GM12873 (cell line): ENCODE measurements around the gene ASXL3.

Source experiments
- CTCF ChIP-seq: IDR thresholded peaks from 2 replicates; pipeline ENCODE4 v1.5.1; 2012; ENCODE audit warnings: low read depth, mild to moderate bottlenecking, moderate library complexity, low read length, control low read depth; ENCODE audit not compliant: insufficient read depth; ENCODE audit errors: missing control alignments

Gene ASXL3

DNA sequence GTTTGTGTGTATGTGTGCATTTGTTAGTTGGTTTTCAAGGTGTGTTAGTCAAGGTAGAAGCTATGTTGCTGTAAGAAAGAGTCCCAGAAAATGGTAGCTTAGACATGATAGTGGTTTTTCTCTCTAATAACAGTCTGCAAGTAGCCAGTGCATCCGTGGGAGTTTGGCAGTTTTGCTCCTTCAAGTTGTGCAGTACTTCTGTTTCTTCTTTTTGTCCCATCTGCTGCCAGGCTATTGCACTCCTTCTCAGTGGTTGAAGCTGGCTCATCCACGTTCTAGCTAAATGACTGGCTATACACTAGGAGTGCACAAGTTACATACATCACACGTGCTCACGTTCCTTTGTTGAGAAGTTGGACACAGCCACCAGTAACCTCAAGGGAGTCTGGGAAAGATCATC lies 134.7 kb downstream of the ASXL3 start:
- no peak for TF ChIP-seq CTCF

DNA sequence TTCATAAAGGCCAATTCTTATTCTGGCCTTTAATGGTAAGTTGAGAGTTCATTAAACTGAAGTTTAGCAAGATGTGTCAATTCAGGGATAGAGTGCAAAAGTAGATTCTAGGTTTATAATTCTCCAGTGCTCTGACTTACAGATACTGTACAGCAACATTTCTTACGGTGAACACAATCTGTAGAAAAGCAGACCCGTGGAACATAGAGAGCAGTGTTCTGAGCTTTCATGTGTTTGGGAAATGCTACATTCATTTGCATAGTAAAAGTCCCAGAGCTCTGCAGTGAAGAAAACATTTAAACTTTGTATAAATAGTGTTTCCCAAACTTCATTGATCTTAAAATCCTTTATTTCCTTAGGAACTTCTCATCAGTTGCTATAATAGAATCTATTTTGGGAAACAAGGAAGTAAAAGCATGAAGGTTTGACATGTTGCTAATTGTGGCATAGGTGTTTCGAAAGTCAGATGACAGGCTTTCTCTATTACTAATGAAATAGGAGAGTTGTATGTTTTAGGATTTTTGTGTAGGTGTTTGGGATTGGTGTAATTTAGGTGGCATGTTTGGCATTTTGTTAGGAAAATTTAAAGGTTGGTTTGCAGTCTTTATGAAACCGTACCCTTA lies 138.2 kb downstream of the ASXL3 start:
- TF ChIP-seq CTCF: no peak

- no peak for TF ChIP-seq CTCF
Measured at GRCh38 chr18:33717339-33717738, 139.3 kb downstream of the ASXL3 start.

DNA sequence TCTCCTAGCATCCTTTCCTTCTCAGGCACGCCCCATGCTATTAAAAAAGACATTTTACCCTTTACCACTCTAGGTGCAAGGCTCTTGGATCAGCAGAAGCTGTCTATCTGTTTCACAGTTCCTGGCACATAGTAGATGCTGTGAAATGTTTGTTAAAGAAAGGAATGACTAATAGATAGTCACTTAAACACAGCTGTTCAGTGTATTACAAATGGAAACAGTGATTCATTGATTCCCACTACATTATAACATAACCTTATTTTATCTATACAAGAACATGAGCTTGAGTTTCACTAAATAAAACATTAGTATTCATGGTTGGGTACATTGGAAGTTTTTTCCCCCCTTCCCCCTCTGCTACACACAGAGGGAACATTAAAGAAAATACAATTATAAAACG lies 142.1 kb downstream of the ASXL3 start:
- TF ChIP-seq CTCF: no peak

GRCh38 chr18:33729556-33729955 lies 151.5 kb downstream of the ASXL3 start:
- no peak for TF ChIP-seq CTCF

- no peak for TF ChIP-seq CTCF
Measured at GRCh38 chr18:33733376-33733775, 155.4 kb downstream of the ASXL3 start.

DNA sequence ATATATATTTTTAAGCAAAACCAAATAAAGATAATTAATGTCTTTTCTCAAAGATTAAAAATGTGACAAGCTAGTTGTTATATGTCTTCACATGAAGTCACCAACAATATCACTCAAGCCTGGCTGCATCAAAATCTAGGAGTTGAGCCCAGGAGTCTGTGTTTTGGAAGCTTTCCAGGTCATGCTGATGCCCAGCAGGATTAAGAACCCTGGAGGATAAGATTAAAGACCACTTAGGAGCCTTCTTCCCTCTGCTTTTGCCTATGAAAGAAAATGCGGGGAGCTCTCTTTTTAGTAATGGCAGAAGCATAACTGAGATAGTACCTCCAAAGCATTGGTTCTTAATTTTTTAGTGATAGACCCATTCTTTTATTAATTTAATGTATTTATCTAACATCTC lies 157.4 kb downstream of the ASXL3 start:
- TF ChIP-seq CTCF: no peak
